ENCODE measurements around the gene LRRC8E.
A peak's percentile ranks its signal among the peaks of the same experiment; 100 is the strongest.
"Not testable (repeated sequence)": the region's sequence is repeated elsewhere in the genome, so short reads cannot be mapped to it uniquely, and the experiment has no call there.

Gene LRRC8E

GRCh38 chr19:7888826-7889217 lies 512 bp downstream of the LRRC8E start:
- H3K4me3 ChIP-seq (ENCODE audit: low read depth, low read length) = no peak overlapping the region
- no peak for DNase-seq (ENCODE audit: low read depth)
- TF ChIP-seq MAX (IDR thresholded peaks at IDR 0.05; ENCODE audit: low read depth, low read length) (no peak), MYC (IDR thresholded peaks at IDR 0.05; ENCODE audit: low read depth, low read length) (no peak), CTCF (IDR thresholded peaks at IDR 0.05; ENCODE audit: low read depth, low read length) (no peak), POLR2A (IDR thresholded peaks at IDR 0.05; ENCODE audit: extremely low read depth, insufficient read length) (no peak)

GRCh38 chr19:7893362-7894101 lies 5.2 kb downstream of the LRRC8E start:
- DNase-seq (ENCODE audit: low read depth); H3K4me3 ChIP-seq (ENCODE audit: low read depth, low read length): not testable (repeated sequence)

GRCh38 chr19:7894612-7895309 lies 6.5 kb downstream of the LRRC8E start:
- TF ChIP-seq CTCF (IDR thresholded peaks at IDR 0.05; ENCODE audit: low read depth, low read length) = no peak
- no peak for TF ChIP-seq MAX (IDR thresholded peaks at IDR 0.05; ENCODE audit: low read depth, low read length)
- no peak for TF ChIP-seq POLR2A (IDR thresholded peaks at IDR 0.05; ENCODE audit: extremely low read depth, insufficient read length)
- no peak for TF ChIP-seq MYC (IDR thresholded peaks at IDR 0.05; ENCODE audit: low read depth, low read length)
- no peak overlapping the region for H3K4me3 ChIP-seq (ENCODE audit: low read depth, low read length)
- no peak for DNase-seq (ENCODE audit: low read depth)

- no peak for TF ChIP-seq MYC (IDR thresholded peaks at IDR 0.05; ENCODE audit: low read depth, low read length)
- TF ChIP-seq MAX (IDR thresholded peaks at IDR 0.05; ENCODE audit: low read depth, low read length) = no peak
- no peak for TF ChIP-seq POLR2A (IDR thresholded peaks at IDR 0.05; ENCODE audit: extremely low read depth, insufficient read length)
- TF ChIP-seq CTCF (IDR thresholded peaks at IDR 0.05; ENCODE audit: low read depth, low read length) = no peak
- DNase-seq (ENCODE audit: low read depth) = no peak
- H3K4me3 ChIP-seq (ENCODE audit: low read depth, low read length) = no peak overlapping the region
Observed at GRCh38 chr19:7895565-7895964, 7.3 kb downstream of the LRRC8E start.

GRCh38 chr19:7897292-7897691 lies 9.0 kb downstream of the LRRC8E start:
- peak; percentile 54 for DNase-seq (ENCODE audit: low read depth)
- TF ChIP-seq CTCF (IDR thresholded peaks at IDR 0.05; ENCODE audit: low read depth, low read length) = no peak
- H3K4me3 ChIP-seq (ENCODE audit: low read depth, low read length) = no peak overlapping the region

GRCh38 chr19:7898967-7899366 lies 10.7 kb downstream of the LRRC8E start:
- TF ChIP-seq MYC (IDR thresholded peaks at IDR 0.05; ENCODE audit: low read depth, low read length) (no peak), MAX (IDR thresholded peaks at IDR 0.05; ENCODE audit: low read depth, low read length) (no peak), CTCF (IDR thresholded peaks at IDR 0.05; ENCODE audit: low read depth, low read length) (no peak), POLR2A (IDR thresholded peaks at IDR 0.05; ENCODE audit: extremely low read depth, insufficient read length) (no peak)
- no peak for DNase-seq (ENCODE audit: low read depth)
- H3K4me3 ChIP-seq (ENCODE audit: low read depth, low read length) = no peak overlapping the region
